Loucy (cell line): ENCODE data around the gene KLC1.

Source experiments
- CTCF ChIP-seq: fragments of 200-600 bp; sonication (generic); conservative IDR thresholded peaks from 2 replicates; pipeline ENCODE4 v1.5.1; 2014; ENCODE audit warnings: mild to moderate bottlenecking, antibody characterized with exemption, low read length
- EZH2phosphoT487 ChIP-seq: fragments of 200-600 bp; IDR thresholded peaks from 2 replicates; pipeline ENCODE4 v1.6.1; 2018; ENCODE audit warnings: antibody characterized with exemption, mild to moderate bottlenecking, moderate library complexity, borderline replicate concordance

DNA sequence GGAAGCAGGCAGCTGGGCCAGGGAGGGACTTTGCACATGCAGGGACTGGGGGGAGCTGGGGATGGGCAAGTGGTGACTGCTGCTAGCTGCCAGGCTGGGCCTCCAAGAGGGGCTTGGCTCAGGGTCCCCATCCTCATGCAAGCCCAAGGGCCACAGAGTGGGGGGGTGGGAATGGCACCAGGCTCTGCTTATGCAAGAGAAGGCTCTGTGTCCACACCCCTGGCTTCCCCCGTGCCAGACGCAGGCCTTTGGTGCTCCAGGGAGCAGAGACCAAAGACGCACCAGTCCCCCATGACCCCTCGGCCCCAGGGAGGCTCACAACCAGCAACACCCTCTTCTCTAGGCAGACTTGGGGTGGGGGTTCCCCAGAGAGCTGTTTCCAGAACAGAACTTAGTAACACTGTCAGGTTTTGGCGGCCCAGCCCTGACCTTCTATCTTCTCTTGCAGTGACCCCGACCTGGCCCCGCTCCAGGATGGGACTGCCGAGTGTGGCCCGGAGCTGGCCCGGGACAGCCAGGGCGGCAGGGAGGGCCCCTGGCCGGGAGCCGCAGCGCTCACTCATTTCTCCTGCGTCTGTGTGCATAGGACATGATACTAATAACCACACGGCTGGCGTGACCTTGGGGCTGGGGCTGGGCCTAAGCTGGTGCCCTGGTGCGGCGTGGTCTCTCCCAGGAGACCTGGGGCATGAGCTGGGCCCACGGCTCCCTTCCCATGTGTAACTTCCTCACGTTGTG, 71.9 kb downstream of the KLC1 start:
- TF ChIP-seq CTCF (no peak), EZH2phosphoT487 (no peak)
